OCI-LY7 (cell line): ENCODE results near the gene LCE6A. TPM values are rescaled to one million over a fixed set of nuclear protein-coding genes. Genes with fewer than 3 reads are reported as not detected.

Experiments used
- BruUV-seq: library from RNA; stranded (reverse); fragments of 400-500 nt; replicated peaks from 2 replicates; lab custom pipeline; 2021; lab: Mats Ljungman, UMichigan
- CTCF ChIA-PET: fragments of 300-600 bp; sonication (Branson Sonifier 250); formaldehyde crosslinking; loops from one replicate; lab custom pipeline; 2022; ENCODE audit warnings: antibody characterized with exemption; ENCODE audit not compliant: unreplicated experiment; lab: Charles Lee
- POLR2A ChIA-PET: fragments of 300-600 bp; sonication (Branson Sonifier 250); formaldehyde crosslinking; loops from one replicate; lab custom pipeline; 2022; ENCODE audit warnings: antibody characterized with exemption; lab: Charles Lee
- DNase-seq: peaks from one replicate; pipeline ENCODE4 v3.0.0-alpha.2; 2015; ENCODE audit warnings: low spot score
- H2AFZ ChIP-seq: fragments of 200-600 bp; sonication (generic), shearing (Covaris generic); 2 replicates; pipeline ENCODE4 v1.6.1; 2014; ENCODE audit warnings: mild to moderate bottlenecking, antibody characterized with exemption, low read length, moderate library complexity
- H3K27ac ChIP-seq: fragments of 200-600 bp; sonication (generic); 2 replicates; pipeline ENCODE4 v1.5.1; 2014; ENCODE audit warnings: mixed run types, low read depth, mild to moderate bottlenecking, moderate library complexity, low read length, inconsistent platforms; ENCODE audit not compliant: poor library complexity, severe bottlenecking
- H3K36me3 ChIP-seq: fragments of 200-600 bp; sonication (generic); 2 replicates; pipeline ENCODE4 v1.6.1; 2014; ENCODE audit warnings: mild to moderate bottlenecking, antibody characterized with exemption, low read length, moderate library complexity, mixed read lengths; ENCODE audit not compliant: insufficient read depth
- H3K4me1 ChIP-seq: fragments of 200-600 bp; sonication (generic); 2 replicates; pipeline ENCODE4 v1.5.1; 2014; ENCODE audit warnings: mild to moderate bottlenecking, low read length; ENCODE audit not compliant: insufficient read depth, poor library complexity, severe bottlenecking
- H3K4me2 ChIP-seq: fragments of 200-600 bp; sonication (generic); 2 replicates; pipeline ENCODE4 v1.6.1; 2014; ENCODE audit warnings: mild to moderate bottlenecking, low read length
- H3K4me3 ChIP-seq: fragments of 200-600 bp; sonication (generic); 2 replicates; pipeline ENCODE4 v1.5.1; 2014; ENCODE audit warnings: mild to moderate bottlenecking, low read depth, low read length; ENCODE audit not compliant: poor library complexity, severe bottlenecking
- H3K79me2 ChIP-seq: fragments of 200-600 bp; sonication (generic); 2 replicates; pipeline ENCODE4 v1.6.1; 2016; ENCODE audit warnings: low read depth, mild to moderate bottlenecking, low read length, moderate library complexity, mixed read lengths; ENCODE audit not compliant: insufficient read depth
- H3K9me2 ChIP-seq: fragments of 200-600 bp; sonication (generic); 2 replicates; pipeline ENCODE4 v1.6.1; 2016; ENCODE audit warnings: mild to moderate bottlenecking, low read length, mixed read lengths; ENCODE audit not compliant: insufficient read depth
- H3K9me3 ChIP-seq: fragments of 200-600 bp; sonication (generic); 2 replicates; pipeline ENCODE4 v1.6.1; 2014; ENCODE audit warnings: mild to moderate bottlenecking, mixed run types, low read length, mixed read lengths
- H4K20me1 ChIP-seq: fragments of 200-600 bp; sonication (generic); 2 replicates; pipeline ENCODE4 v1.6.1; 2014; ENCODE audit warnings: mild to moderate bottlenecking, antibody characterized with exemption, low read length, moderate library complexity, mixed read lengths; ENCODE audit not compliant: insufficient read depth
- EZH2phosphoT487 ChIP-seq: fragments of 200-600 bp; sonication (generic); IDR thresholded peaks from 2 replicates; pipeline ENCODE4 v1.6.1; 2018; ENCODE audit warnings: low read depth, borderline replicate concordance, mild to moderate bottlenecking, mixed run types, antibody characterized with exemption, low read length, moderate library complexity, mixed read lengths
- intact Hi-C: fragments of 100-400 bp; cut with micrococcal nuclease; formaldehyde crosslinking; loops from one replicate; pipeline ENCODE4 v1.10.0; 2022; ENCODE audit not compliant: unreplicated experiment
- total RNA-seq, 2 experiments: library from RNA; depleted of rRNA in 1 of 2; stranded (reverse); fragments of >200 nt in 1 of 2; shearing (Covaris generic) in 1 of 2; gene quantifications; 2 replicates each; pipeline ENCODE4 v1.2.3, GENCODE V29; 2014 to 2022
- TF ChIP-seq, protein P1 (sequence below): fragments of 200-600 bp; sonication (generic); conservative IDR thresholded peaks from 2 replicates; pipeline ENCODE4 v1.5.1; 2014; ENCODE audit warnings: mild to moderate bottlenecking, antibody characterized with exemption, low read length, moderate library complexity, mixed read lengths

LCE6A gene
- total RNA-seq, 2 experiments from 2014 or later: not detected

DNA sequence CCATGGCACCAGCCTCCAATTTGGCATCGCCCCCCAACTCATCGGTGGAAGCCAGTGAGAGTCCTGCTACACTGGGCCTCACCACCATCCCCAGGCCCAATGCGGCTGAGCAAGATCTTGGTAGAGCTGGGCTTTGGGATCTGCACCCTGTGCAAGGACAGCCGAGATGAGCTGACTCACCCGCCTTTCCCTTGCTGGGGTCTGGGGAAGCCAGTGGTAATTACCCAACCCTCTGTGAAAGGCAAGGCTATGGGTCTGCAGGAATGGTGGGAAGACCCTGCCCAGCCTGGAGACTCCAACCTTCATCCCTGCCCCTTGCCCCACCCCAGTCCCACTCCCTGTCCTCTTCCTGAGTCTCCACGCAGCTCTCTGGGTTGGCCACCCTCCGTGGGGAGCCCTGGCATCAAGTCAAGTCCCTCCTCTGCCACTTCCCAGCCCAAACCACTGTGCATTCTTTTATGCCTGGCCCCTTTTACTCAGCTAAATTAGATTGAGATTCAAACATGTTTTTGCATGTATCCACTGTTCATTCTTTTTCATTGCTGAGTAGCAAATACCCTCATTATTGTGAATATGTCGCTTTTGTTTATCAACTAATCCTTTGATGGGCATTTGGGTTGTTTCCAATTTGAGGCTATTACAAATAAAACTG is 44.2 kb downstream of the LCE6A start:
- ChIA-PET CTCF (no interaction called here), POLR2A (interaction anchor here (0.6 kb wide), 1 partner anchor 288 kb away, joined by 3 read pairs; no protein-coding TSS in a partner anchor)
- no peak overlapping the region for H3K27ac ChIP-seq
- intact Hi-C loops: no loop called here
- no peak overlapping the region for H3K4me2 ChIP-seq
- DNase-seq: no peak
- H3K36me3 ChIP-seq: no peaks in the 10 kb centered on the region
- TF ChIP-seq, protein P1, sequence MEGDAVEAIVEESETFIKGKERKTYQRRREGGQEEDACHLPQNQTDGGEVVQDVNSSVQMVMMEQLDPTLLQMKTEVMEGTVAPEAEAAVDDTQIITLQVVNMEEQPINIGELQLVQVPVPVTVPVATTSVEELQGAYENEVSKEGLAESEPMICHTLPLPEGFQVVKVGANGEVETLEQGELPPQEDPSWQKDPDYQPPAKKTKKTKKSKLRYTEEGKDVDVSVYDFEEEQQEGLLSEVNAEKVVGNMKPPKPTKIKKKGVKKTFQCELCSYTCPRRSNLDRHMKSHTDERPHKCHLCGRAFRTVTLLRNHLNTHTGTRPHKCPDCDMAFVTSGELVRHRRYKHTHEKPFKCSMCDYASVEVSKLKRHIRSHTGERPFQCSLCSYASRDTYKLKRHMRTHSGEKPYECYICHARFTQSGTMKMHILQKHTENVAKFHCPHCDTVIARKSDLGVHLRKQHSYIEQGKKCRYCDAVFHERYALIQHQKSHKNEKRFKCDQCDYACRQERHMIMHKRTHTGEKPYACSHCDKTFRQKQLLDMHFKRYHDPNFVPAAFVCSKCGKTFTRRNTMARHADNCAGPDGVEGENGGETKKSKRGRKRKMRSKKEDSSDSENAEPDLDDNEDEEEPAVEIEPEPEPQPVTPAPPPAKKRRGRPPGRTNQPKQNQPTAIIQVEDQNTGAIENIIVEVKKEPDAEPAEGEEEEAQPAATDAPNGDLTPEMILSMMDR: no peak
- no peak for TF ChIP-seq EZH2phosphoT487
- H3K79me2 ChIP-seq: no peaks in the 10 kb centered on the region
- no TSS peak for BruUV-seq
- H4K20me1 ChIP-seq: no peaks in the 10 kb centered on the region
- no peak overlapping the region for H2AFZ ChIP-seq
- H3K9me3 ChIP-seq: no peaks in the 10 kb centered on the region
- H3K9me2 ChIP-seq: no peaks in the 10 kb centered on the region
- H3K4me3 ChIP-seq: no peak overlapping the region
- no peaks in the 10 kb centered on the region for H3K4me1 ChIP-seq

DNA sequence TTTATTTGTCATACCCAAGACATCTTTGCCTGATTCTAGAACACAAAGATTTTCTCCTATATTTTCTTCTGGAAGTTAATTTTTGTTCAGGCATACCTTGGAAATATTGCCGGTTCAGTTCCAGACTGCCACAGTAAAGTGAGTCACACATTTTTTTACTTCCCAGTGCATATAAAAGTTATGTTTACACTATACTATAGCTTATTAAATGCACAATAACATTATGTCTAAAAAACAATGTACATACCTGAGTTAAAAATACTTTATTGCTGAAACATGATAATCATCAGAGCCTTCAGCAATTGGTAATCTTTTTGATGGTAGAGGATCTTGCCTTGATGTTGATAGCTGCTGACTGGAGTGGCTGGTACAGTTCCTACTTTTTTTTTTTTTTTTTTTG is 45.5 kb downstream of the LCE6A start:
- intact Hi-C loops: no loop called here
- H3K4me1 ChIP-seq: no peaks in the 10 kb centered on the region
- no TSS peak for BruUV-seq
- H3K27ac ChIP-seq: no peak overlapping the region
- H3K36me3 ChIP-seq: no peaks in the 10 kb centered on the region
- POLR2A ChIA-PET: no interaction called here
- H4K20me1 ChIP-seq: no peaks in the 10 kb centered on the region
- H2AFZ ChIP-seq: no peak overlapping the region
- no peak for TF ChIP-seq EZH2phosphoT487
- TF ChIP-seq, protein P1: no peak
- CTCF ChIA-PET: no interaction called here
- no peak overlapping the region for H3K4me3 ChIP-seq
- H3K9me2 ChIP-seq: no peaks in the 10 kb centered on the region
- no peak overlapping the region for H3K4me2 ChIP-seq
- no peaks in the 10 kb centered on the region for H3K79me2 ChIP-seq
- no peaks in the 10 kb centered on the region for H3K9me3 ChIP-seq
- DNase-seq: no peak

Other genes with a start within 250 kb of the LCE6A start
- not detected in 2 replicates for gene LCE3C, start 242.6 kb upstream of the LCE6A start, total RNA-seq (2014; rRNA removed; shearing (Covaris generic))
- gene LCE3C, start 242.6 kb upstream of the LCE6A start, total RNA-seq (2022): not detected in 2 replicates
- gene LCE3B, start 229.0 kb upstream of the LCE6A start, total RNA-seq (2014; rRNA removed; shearing (Covaris generic)): not detected in 2 replicates
- gene LCE3B, start 229.0 kb upstream of the LCE6A start, total RNA-seq (2022): not detected in 2 replicates
- not detected in 2 replicates for gene LCE3A, start 219.8 kb upstream of the LCE6A start, total RNA-seq (2014; rRNA removed; shearing (Covaris generic))
- not detected in 2 replicates for gene LCE3A, start 219.8 kb upstream of the LCE6A start, total RNA-seq (2022)
- gene LCE2D, start 179.5 kb upstream of the LCE6A start, total RNA-seq (2014; rRNA removed; shearing (Covaris generic)): not detected in 2 replicates
- not detected in 2 replicates for gene LCE2D, start 179.5 kb upstream of the LCE6A start, total RNA-seq (2022)
- gene LCE2C, start 167.6 kb upstream of the LCE6A start, total RNA-seq (2014; rRNA removed; shearing (Covaris generic)): not detected in 2 replicates
- not detected in 2 replicates for gene LCE2C, start 167.6 kb upstream of the LCE6A start, total RNA-seq (2022)
- gene LCE2B, start 156.7 kb upstream of the LCE6A start, total RNA-seq (2014; rRNA removed; shearing (Covaris generic)): not detected in 2 replicates
- gene LCE2B, start 156.7 kb upstream of the LCE6A start, total RNA-seq (2022): not detected in 2 replicates
- not detected in 2 replicates for gene LCE2A, start 144.5 kb upstream of the LCE6A start, total RNA-seq (2014; rRNA removed; shearing (Covaris generic))
- not detected in 2 replicates for gene LCE2A, start 144.5 kb upstream of the LCE6A start, total RNA-seq (2022)
- not detected in 2 replicates for gene LCE4A, start 134.7 kb upstream of the LCE6A start, total RNA-seq (2014; rRNA removed; shearing (Covaris generic))
- gene LCE4A, start 134.7 kb upstream of the LCE6A start, total RNA-seq (2022): not detected in 2 replicates
- not detected in 2 replicates for gene KPRP, start 84.8 kb upstream of the LCE6A start, total RNA-seq (2014; rRNA removed; shearing (Covaris generic))
- gene KPRP, start 84.8 kb upstream of the LCE6A start, total RNA-seq (2022): not detected in 2 replicates
- not detected in 2 replicates for gene LCE1F, start 67.7 kb upstream of the LCE6A start, total RNA-seq (2014; rRNA removed; shearing (Covaris generic))
- not detected in 2 replicates for gene LCE1F, start 67.7 kb upstream of the LCE6A start, total RNA-seq (2022)
- not detected in 2 replicates for gene LCE1E, start 56.6 kb upstream of the LCE6A start, total RNA-seq (2014; rRNA removed; shearing (Covaris generic))
- not detected in 2 replicates for gene LCE1E, start 56.6 kb upstream of the LCE6A start, total RNA-seq (2022)
- not detected in 2 replicates for gene LCE1D, start 46.1 kb upstream of the LCE6A start, total RNA-seq (2014; rRNA removed; shearing (Covaris generic))
- gene LCE1D, start 46.1 kb upstream of the LCE6A start, total RNA-seq (2022): not detected in 2 replicates
- not detected in 2 replicates for gene LCE1C, start 36.2 kb upstream of the LCE6A start, total RNA-seq (2014; rRNA removed; shearing (Covaris generic))
- gene LCE1C, start 36.2 kb upstream of the LCE6A start, total RNA-seq (2022): not detected in 2 replicates
- not detected in 2 replicates for gene LCE1B, start 30.9 kb upstream of the LCE6A start, total RNA-seq (2014; rRNA removed; shearing (Covaris generic))
- not detected in 2 replicates for gene LCE1B, start 30.9 kb upstream of the LCE6A start, total RNA-seq (2022)
- gene LCE1A, start 15.4 kb upstream of the LCE6A start, total RNA-seq (2014; rRNA removed; shearing (Covaris generic)): not detected in 2 replicates
- not detected in 2 replicates for gene LCE1A, start 15.4 kb upstream of the LCE6A start, total RNA-seq (2022)
- not detected in 2 replicates for gene LCE7A, start 17.1 kb downstream of the LCE6A start, total RNA-seq (2014; rRNA removed; shearing (Covaris generic))
- gene LCE7A, start 17.1 kb downstream of the LCE6A start, total RNA-seq (2022): not detected in 2 replicates
- not detected in 2 replicates for gene SMCP, start 35.5 kb downstream of the LCE6A start, total RNA-seq (2014; rRNA removed; shearing (Covaris generic))
- gene SMCP, start 35.5 kb downstream of the LCE6A start, total RNA-seq (2022): not detected in 2 replicates
- gene IVL, start 65.7 kb downstream of the LCE6A start, total RNA-seq (2014; rRNA removed; shearing (Covaris generic)): not detected in 2 replicates
- gene IVL, start 65.7 kb downstream of the LCE6A start, total RNA-seq (2022): not detected in 2 replicates
- gene SPRR5, start 104.3 kb downstream of the LCE6A start, total RNA-seq (2014; rRNA removed; shearing (Covaris generic)): not detected in 2 replicates
- gene SPRR5, start 104.3 kb downstream of the LCE6A start, total RNA-seq (2022): not detected in 2 replicates
- gene SPRR4, start 127.8 kb downstream of the LCE6A start, total RNA-seq (2014; rRNA removed; shearing (Covaris generic)): not detected in 2 replicates
- gene SPRR4, start 127.8 kb downstream of the LCE6A start, total RNA-seq (2022): not detected in 2 replicates
- gene SPRR1A, start 141.2 kb downstream of the LCE6A start, total RNA-seq (2014; rRNA removed; shearing (Covaris generic)): not detected in 2 replicates
- gene SPRR1A, start 141.2 kb downstream of the LCE6A start, total RNA-seq (2022): not detected in 2 replicates
- not detected in 2 replicates for gene SPRR3, start 158.9 kb downstream of the LCE6A start, total RNA-seq (2014; rRNA removed; shearing (Covaris generic))
- not detected in 2 replicates for gene SPRR3, start 158.9 kb downstream of the LCE6A start, total RNA-seq (2022)
- gene SPRR1B, start 188.3 kb downstream of the LCE6A start, total RNA-seq (2014; rRNA removed; shearing (Covaris generic)): not detected in 2 replicates
- gene SPRR1B, start 188.3 kb downstream of the LCE6A start, total RNA-seq (2022): not detected in 2 replicates
- not detected in 2 replicates for gene SPRR2D, start 198.3 kb downstream of the LCE6A start, total RNA-seq (2014; rRNA removed; shearing (Covaris generic))
- not detected in 2 replicates for gene SPRR2D, start 198.3 kb downstream of the LCE6A start, total RNA-seq (2022)
- gene SPRR2A, start 214.7 kb downstream of the LCE6A start, total RNA-seq (2014; rRNA removed; shearing (Covaris generic)): not detected in 2 replicates
- gene SPRR2A, start 214.7 kb downstream of the LCE6A start, total RNA-seq (2022): not detected in 2 replicates
- gene SPRR2B, start 228.8 kb downstream of the LCE6A start, total RNA-seq (2014; rRNA removed; shearing (Covaris generic)): not detected in 2 replicates
- not detected in 2 replicates for gene SPRR2B, start 228.8 kb downstream of the LCE6A start, total RNA-seq (2022)